Muscle of leg (tissue), 11 donors: ENCODE results near the gene BDKRB1. TPM values are rescaled to one million over a fixed set of nuclear protein-coding genes. Genes with fewer than 3 reads are reported as not detected.

Experiments
- DNase-seq: peaks from one replicate; pipeline ENCODE4 v3.0.0; 2013
- H3K27ac ChIP-seq: one replicate; pipeline ENCODE4 v1.5.1; 2013; ENCODE audit warnings: mild to moderate bottlenecking, low read length, control low read depth
- H3K27me3 ChIP-seq: one replicate; pipeline ENCODE4 v1.6.1; 2013; ENCODE audit warnings: low read length; ENCODE audit not compliant: control insufficient read depth, insufficient read depth
- H3K36me3 ChIP-seq: one replicate; pipeline ENCODE4 v1.6.1; 2013; ENCODE audit warnings: low read length; ENCODE audit not compliant: control insufficient read depth, insufficient read depth
- H3K4me1 ChIP-seq: one replicate; pipeline ENCODE4 v1.6.1; 2013; ENCODE audit warnings: low read length; ENCODE audit not compliant: control insufficient read depth, insufficient read depth
- H3K4me3 ChIP-seq: one replicate; pipeline ENCODE4 v1.5.1; 2013; ENCODE audit warnings: low read length, control low read depth
- H3K9me3 ChIP-seq: replicated peaks from 2 replicates; pipeline ENCODE4 v1.6.1; 2013; ENCODE audit warnings: low read depth, low read length; ENCODE audit not compliant: control insufficient read depth
- WGBS: methylation state at CpG from one replicate; pipeline ENCODE4 v1.1.5; 2013; ENCODE audit warnings: missing lambda C conversion rate; ENCODE audit not compliant: insufficient coverage; 5-methylcytosine and 5-hydroxymethylcytosine counted together
- polyA plus RNA-seq, 8 donors: library from polyadenylated mRNA; unstranded; fragments of 120-200 nt; gene quantifications; one replicate each; pipeline versions ENCODE4 v1.2.1 to v1.2.3, GENCODE V29; 2013; ENCODE audit warnings: inconsistent platforms in 1 of 8, low replicate concordance in 1 of 8; ENCODE audit not compliant: insufficient read length in 8 of 8, insufficient read depth in 1 of 8
- total RNA-seq: library from RNA; stranded (reverse); fragments of 120-200 nt; gene quantifications from one replicate; pipeline ENCODE4 v1.2.4, GENCODE V29; 2013

The BDKRB1 gene
- total and polyA plus RNA-seq, 9 donors = 0.53 to 1.4 (median 0.99) TPM

GRCh38 chr14:96231526-96232130 lies 24.4 kb upstream of the BDKRB1 start:
- Histone ChIP-seq H3K9me3 (peaks cover 11% of the 10 kb centered on the region), H3K27ac (peak overlapping the region; percentile 70), H3K4me3 (no peak overlapping the region), H3K27me3 (no peaks in the 10 kb centered on the region), H3K4me1 (peaks cover 30% of the 10 kb centered on the region), H3K36me3 (no peaks in the 10 kb centered on the region)
- DNase-seq = peak; percentile 76
- 68% methylated on average over 7 of the region's 12 CpGs for WGBS

GRCh38 chr14:96232506-96232905 lies 23.5 kb upstream of the BDKRB1 start:
- DNase-seq = no peak
- peaks cover 11% of the 10 kb centered on the region for H3K9me3 ChIP-seq
- H3K4me1 ChIP-seq = peaks cover 30% of the 10 kb centered on the region
- H3K4me3 ChIP-seq = no peak overlapping the region
- H3K27me3 ChIP-seq = no peaks in the 10 kb centered on the region
- WGBS = 79% methylated on average over 7 of the region's 11 CpGs
- peaks cover 3% of the 10 kb centered on the region for H3K36me3 ChIP-seq
- H3K27ac ChIP-seq = peak overlapping the region; percentile 5

DNA sequence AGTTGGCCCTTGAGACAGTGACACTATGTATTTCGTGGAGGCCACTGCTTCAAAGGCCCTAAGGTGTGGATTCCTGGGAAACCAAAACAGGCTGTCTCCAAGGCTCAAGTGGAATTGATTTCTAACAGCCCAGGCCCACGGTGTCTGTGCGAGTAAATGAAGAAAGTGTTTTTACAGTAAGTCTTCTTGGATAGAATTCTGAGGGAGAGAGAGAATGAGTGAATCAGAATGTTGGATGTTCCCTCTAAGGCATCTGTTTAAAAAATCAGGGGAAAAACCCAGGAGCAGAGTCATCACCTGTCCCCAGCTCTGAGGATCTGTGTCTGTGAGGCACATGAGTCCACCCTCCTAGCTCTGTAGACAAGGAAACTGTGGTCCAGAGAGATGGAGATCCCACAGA lies 22.3 kb upstream of the BDKRB1 start:
- H3K27ac ChIP-seq = peak overlapping the region; percentile 67
- no peak overlapping the region for H3K4me3 ChIP-seq
- H3K27me3 ChIP-seq = peaks cover 2% of the 10 kb centered on the region
- no peaks in the 10 kb centered on the region for H3K9me3 ChIP-seq
- WGBS = 21% methylated on average over 3 of the region's 3 CpGs
- peaks cover 3% of the 10 kb centered on the region for H3K36me3 ChIP-seq
- peak; percentile 79 for DNase-seq
- H3K4me1 ChIP-seq = peaks cover 30% of the 10 kb centered on the region

GRCh38 chr14:96235426-96235825 lies 20.6 kb upstream of the BDKRB1 start:
- Histone ChIP-seq H3K27me3 (peaks cover 2% of the 10 kb centered on the region), H3K9me3 (no peaks in the 10 kb centered on the region), H3K27ac (no peak overlapping the region), H3K4me1 (peaks cover 30% of the 10 kb centered on the region), H3K36me3 (peaks cover 3% of the 10 kb centered on the region), H3K4me3 (no peak overlapping the region)
- DNase-seq = no peak
- WGBS = no CpG with 5 or more reads among the region's 4 CpGs

DNA sequence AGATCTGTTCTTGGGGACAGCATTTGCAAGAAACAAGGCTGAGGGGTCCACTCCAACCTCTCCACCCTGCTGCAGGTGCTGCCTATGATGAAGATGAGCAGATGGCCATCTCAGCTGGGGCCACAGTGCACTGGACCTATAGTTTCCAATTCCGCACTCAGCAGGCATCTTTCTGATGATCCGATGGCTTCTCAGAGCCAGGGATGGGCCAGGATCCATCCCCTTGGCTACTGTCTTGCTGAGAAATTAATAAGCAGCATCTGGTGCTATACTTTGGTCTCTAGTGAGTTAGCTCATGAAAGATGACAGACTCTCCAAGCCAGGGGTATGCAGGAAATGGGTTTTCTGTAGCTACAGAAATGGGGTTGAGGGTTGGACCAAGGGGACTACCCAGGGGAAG lies 18.4 kb upstream of the BDKRB1 start:
- no peak for DNase-seq
- no peak overlapping the region for H3K4me3 ChIP-seq
- no peaks in the 10 kb centered on the region for H3K9me3 ChIP-seq
- H3K27ac ChIP-seq = no peak overlapping the region
- peaks cover 20% of the 10 kb centered on the region for H3K4me1 ChIP-seq
- H3K36me3 ChIP-seq = peaks cover 7% of the 10 kb centered on the region
- WGBS = 66% methylated on average over 2 of the region's 2 CpGs
- peaks cover 2% of the 10 kb centered on the region for H3K27me3 ChIP-seq

- Histone ChIP-seq H3K36me3 (peaks cover 7% of the 10 kb centered on the region), H3K9me3 (no peaks in the 10 kb centered on the region), H3K27ac (no peak overlapping the region), H3K4me1 (peaks cover 15% of the 10 kb centered on the region), H3K4me3 (no peak overlapping the region), H3K27me3 (peaks cover 2% of the 10 kb centered on the region)
- no peak for DNase-seq
- 74% methylated on average over 4 of the region's 7 CpGs for WGBS
Measured at GRCh38 chr14:96238676-96239265, 17.2 kb upstream of the BDKRB1 start.

DNA sequence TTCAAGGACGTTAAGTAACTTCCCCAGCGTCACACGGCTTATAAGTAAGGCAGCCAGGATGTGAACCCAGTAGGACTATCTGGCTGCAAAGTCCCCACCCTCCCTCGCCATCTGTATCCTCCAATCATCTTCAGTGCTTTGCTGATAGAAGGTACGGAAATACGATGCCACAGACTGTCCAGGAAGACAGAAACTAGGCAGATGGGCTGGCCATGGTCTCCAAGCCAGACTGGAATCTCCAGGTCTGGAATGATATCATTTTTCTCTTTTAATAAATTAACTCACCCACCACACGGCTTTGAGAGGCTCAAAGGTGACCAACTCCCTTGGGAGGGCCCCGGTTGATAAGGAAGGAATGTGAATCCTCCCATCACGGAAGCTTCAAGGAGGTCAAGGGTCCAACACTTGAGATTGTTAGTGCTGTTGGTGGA lies 16.3 kb upstream of the BDKRB1 start:
- no peak for DNase-seq
- peaks cover 7% of the 10 kb centered on the region for H3K36me3 ChIP-seq
- WGBS = 92% methylated on average over 2 of the region's 9 CpGs
- H3K27ac ChIP-seq = no peak overlapping the region
- H3K27me3 ChIP-seq = peaks cover 2% of the 10 kb centered on the region
- no peak overlapping the region for H3K4me3 ChIP-seq
- peaks cover 5% of the 10 kb centered on the region for H3K4me1 ChIP-seq
- no peaks in the 10 kb centered on the region for H3K9me3 ChIP-seq

GRCh38 chr14:96240641-96241040 lies 15.4 kb upstream of the BDKRB1 start:
- Histone ChIP-seq H3K9me3 (no peaks in the 10 kb centered on the region), H3K4me1 (no peaks in the 10 kb centered on the region), H3K36me3 (peaks cover 7% of the 10 kb centered on the region), H3K27me3 (peaks cover 2% of the 10 kb centered on the region), H3K27ac (no peak overlapping the region), H3K4me3 (no peak overlapping the region)
- DNase-seq = no peak
- WGBS = 94% methylated on average over 18 of the region's 18 CpGs

DNA sequence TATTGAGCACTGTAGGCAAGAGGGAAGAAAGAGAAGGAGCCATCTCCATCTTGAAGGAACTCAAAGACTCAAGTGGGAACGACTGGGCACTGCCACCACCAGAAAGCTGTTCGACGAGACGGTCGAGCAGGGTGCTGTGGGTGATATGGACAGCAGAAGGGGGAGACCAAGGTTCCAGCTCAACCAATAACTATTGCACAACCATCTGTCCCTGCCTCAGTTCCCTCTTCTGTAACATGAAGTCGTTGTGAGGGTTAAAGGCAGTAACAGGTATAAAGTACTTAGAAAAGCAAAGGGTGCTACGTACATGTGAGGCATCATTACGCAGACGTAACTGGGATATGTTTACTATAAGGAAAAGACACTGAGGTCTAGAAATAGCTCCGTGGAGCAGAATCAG lies 13.9 kb upstream of the BDKRB1 start:
- Histone ChIP-seq H3K27me3 (peaks cover 2% of the 10 kb centered on the region), H3K4me1 (no peaks in the 10 kb centered on the region), H3K36me3 (peaks cover 6% of the 10 kb centered on the region), H3K27ac (no peak overlapping the region), H3K9me3 (no peaks in the 10 kb centered on the region), H3K4me3 (no peak overlapping the region)
- WGBS = 100% methylated on average over 3 of the region's 10 CpGs
- no peak for DNase-seq

DNA sequence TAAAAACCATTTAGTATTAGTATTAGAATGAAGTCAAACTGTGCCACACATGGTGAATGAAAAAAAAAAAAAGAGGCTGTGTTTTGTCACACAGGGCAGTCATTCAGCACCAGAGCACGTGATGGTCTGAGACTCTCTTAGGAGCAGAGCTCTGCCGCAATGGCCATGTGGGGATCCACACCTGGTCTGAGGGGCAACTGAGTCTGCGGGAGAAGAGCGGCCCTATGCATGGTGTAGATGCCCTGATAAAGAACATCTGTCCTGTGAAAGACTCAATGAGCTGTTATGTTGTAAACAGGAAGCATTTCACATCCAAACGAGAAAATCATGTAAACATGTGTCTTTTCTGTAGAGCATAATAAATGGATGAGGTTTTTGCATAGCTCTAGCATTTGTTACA lies 12.2 kb upstream of the BDKRB1 start:
- no peaks in the 10 kb centered on the region for H3K27me3 ChIP-seq
- DNase-seq = no peak
- H3K27ac ChIP-seq = no peak overlapping the region
- H3K4me1 ChIP-seq = no peaks in the 10 kb centered on the region
- H3K9me3 ChIP-seq = no peaks in the 10 kb centered on the region
- WGBS = 82% methylated on average over 2 of the region's 5 CpGs
- H3K36me3 ChIP-seq = peaks cover 5% of the 10 kb centered on the region
- H3K4me3 ChIP-seq = no peak overlapping the region
